SK-N-SH treated with all-trans-retinoic acid at 6 μM for 48 hours (cell line): ENCODE measurements around the gene COL23A1.

Experiments used
- ARNTL ChIP-seq: fragments of 450-650 bp; formaldehyde crosslinking; IDR thresholded peaks from 2 replicates; pipeline ENCODE4 v1.5.0; 2020; ENCODE audit warnings: low read depth, mild to moderate bottlenecking, moderate library complexity, borderline replicate concordance
- PATZ1 ChIP-seq: fragments of 250-450 bp; sonication (Bioruptor Pico); IDR thresholded peaks from 2 replicates; pipeline ENCODE4 v1.8.0; 2020; ENCODE audit warnings: mild to moderate bottlenecking, moderate library complexity, borderline replicate concordance
- RARB ChIP-seq: fragments of 250-450 bp; sonication (Bioruptor Pico); IDR thresholded peaks from 2 replicates; pipeline ENCODE4 v1.8.0; 2021; ENCODE audit warnings: mild to moderate bottlenecking, moderate library complexity

GRCh38 chr5:178437386-178438075 is 152.7 kb downstream of the COL23A1 start:
- TF ChIP-seq PATZ1 (CRISPR knock-in tag) (no peak), ARNTL (CRISPR knock-in tag) (no peak), RARB (CRISPR knock-in tag) (no peak)
